A673 (cell line): Measurements from ENCODE around the gene GRM3.

Experiments used
- CTCF ChIP-seq: fragments of 300-800, 200-600 bp; sonication (generic); conservative IDR thresholded peaks from 2 replicates; pipeline ENCODE4 v1.5.1; 2017; ENCODE audit warnings: low read depth, mild to moderate bottlenecking, antibody characterized with exemption, low read length, moderate library complexity, mixed read lengths
- EZH2 ChIP-seq: fragments of 200-600 bp; sonication (generic); IDR thresholded peaks from 2 replicates; pipeline ENCODE4 v1.6.1; 2017; ENCODE audit warnings: borderline replicate concordance, low read depth, mild to moderate bottlenecking, mixed read lengths, antibody characterized with exemption, low read length; ENCODE audit not compliant: poor library complexity, severe bottlenecking

DNA sequence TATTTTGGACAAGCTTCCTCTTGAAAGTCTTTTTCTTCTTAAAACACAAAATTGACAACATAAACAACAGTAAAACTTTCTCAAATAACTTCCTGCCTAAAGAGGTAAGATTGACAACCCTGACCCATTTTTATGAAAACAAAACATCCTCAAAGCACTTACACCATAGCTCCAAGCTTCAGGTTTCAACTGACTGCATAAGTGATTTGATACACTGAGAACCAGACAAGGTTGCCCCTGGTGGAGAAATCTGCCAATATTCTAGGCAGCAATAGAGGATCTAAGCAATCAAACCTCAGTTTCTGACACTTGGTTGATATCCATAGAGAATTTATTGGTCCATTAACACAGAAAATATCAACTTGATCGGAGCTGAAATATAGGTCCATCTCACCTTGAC is 267.9 kb downstream of the GRM3 start:
- TF ChIP-seq CTCF (peak; percentile 35), EZH2 (no peak)
